Left ventricle myocardium inferior (tissue), 1 donor: ENCODE data around the gene C10orf67. TPM values are rescaled to one million over a fixed set of nuclear protein-coding genes. Genes with fewer than 3 reads are reported as not detected.

Experiments used
- DNase-seq: peaks from one replicate; pipeline ENCODE4 v3.0.0-alpha.2; 2020
- H3K27ac ChIP-seq: fragments of 200-600 bp; replicated peaks from 2 replicates; pipeline ENCODE4 v1.8.0; 2021
- H3K27me3 ChIP-seq: fragments of 200-600 bp; 2 replicates; pipeline ENCODE4 v1.8.0; 2021; ENCODE audit warnings: low read depth
- H3K36me3 ChIP-seq: fragments of 200-600 bp; 2 replicates; pipeline ENCODE4 v1.8.0; 2021
- H3K4me1 ChIP-seq: fragments of 200-600 bp; 2 replicates; pipeline ENCODE4 v1.8.0; 2021
- H3K4me3 ChIP-seq: fragments of 200-600 bp; 2 replicates; pipeline ENCODE4 v1.8.0; 2021; ENCODE audit warnings: mild to moderate bottlenecking, moderate library complexity
- H3K9me3 ChIP-seq: fragments of 200-600 bp; replicated peaks from 2 replicates; pipeline ENCODE4 v1.8.0; 2021
- intact Hi-C: fragments of 100-400 bp; cut with micrococcal nuclease; formaldehyde crosslinking; loops from one replicate; pipeline ENCODE4 v1.11.0; 2022
- total RNA-seq: library from RNA; stranded (reverse); fragmentation: NEBNext Ultra II Directional; extraction: Animal tissue kit (Norgen Biotek cat#: 25700); gene quantifications from one replicate; pipeline ENCODE4 v1.2.1, GENCODE V29; 2021
- TF ChIP-seq, protein P1 (sequence below): fragments of 200-600 bp; IDR thresholded peaks from 2 replicates; pipeline ENCODE4 v1.8.0; 2021; ENCODE audit warnings: antibody characterized with exemption, mild to moderate bottlenecking, borderline replicate concordance
- donor health status: DM: no; HTN: yes; CAD: no; lungs with severe emphysema.

Gene C10orf67
- total RNA-seq, 1 donor from 2014 or later: 0.36 TPM

- Histone ChIP-seq H3K4me1 (peaks cover 25% of the 10 kb centered on the region), H3K9me3 (no peaks in the 10 kb centered on the region), H3K36me3 (no peaks in the 10 kb centered on the region), H3K4me3 (peak within 1 kb of the TSS; percentile 35), H3K27ac (no peak within 1 kb of the TSS), H3K27me3 (peaks cover 100% of the 10 kb centered on the region)
- intact Hi-C loops: no loop called here
- DNase-seq: no peak
- TF ChIP-seq, protein P1, sequence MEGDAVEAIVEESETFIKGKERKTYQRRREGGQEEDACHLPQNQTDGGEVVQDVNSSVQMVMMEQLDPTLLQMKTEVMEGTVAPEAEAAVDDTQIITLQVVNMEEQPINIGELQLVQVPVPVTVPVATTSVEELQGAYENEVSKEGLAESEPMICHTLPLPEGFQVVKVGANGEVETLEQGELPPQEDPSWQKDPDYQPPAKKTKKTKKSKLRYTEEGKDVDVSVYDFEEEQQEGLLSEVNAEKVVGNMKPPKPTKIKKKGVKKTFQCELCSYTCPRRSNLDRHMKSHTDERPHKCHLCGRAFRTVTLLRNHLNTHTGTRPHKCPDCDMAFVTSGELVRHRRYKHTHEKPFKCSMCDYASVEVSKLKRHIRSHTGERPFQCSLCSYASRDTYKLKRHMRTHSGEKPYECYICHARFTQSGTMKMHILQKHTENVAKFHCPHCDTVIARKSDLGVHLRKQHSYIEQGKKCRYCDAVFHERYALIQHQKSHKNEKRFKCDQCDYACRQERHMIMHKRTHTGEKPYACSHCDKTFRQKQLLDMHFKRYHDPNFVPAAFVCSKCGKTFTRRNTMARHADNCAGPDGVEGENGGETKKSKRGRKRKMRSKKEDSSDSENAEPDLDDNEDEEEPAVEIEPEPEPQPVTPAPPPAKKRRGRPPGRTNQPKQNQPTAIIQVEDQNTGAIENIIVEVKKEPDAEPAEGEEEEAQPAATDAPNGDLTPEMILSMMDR: no peak
Measured at GRCh38 chr10:23191764-23192711, 152.6 kb downstream of the C10orf67 start, which contains the start of gene PTF1A. Gene PTF1A (plus strand): TSS chr10:23192312. CDS start chr10:23192531, 219 bp downstream.

DNA sequence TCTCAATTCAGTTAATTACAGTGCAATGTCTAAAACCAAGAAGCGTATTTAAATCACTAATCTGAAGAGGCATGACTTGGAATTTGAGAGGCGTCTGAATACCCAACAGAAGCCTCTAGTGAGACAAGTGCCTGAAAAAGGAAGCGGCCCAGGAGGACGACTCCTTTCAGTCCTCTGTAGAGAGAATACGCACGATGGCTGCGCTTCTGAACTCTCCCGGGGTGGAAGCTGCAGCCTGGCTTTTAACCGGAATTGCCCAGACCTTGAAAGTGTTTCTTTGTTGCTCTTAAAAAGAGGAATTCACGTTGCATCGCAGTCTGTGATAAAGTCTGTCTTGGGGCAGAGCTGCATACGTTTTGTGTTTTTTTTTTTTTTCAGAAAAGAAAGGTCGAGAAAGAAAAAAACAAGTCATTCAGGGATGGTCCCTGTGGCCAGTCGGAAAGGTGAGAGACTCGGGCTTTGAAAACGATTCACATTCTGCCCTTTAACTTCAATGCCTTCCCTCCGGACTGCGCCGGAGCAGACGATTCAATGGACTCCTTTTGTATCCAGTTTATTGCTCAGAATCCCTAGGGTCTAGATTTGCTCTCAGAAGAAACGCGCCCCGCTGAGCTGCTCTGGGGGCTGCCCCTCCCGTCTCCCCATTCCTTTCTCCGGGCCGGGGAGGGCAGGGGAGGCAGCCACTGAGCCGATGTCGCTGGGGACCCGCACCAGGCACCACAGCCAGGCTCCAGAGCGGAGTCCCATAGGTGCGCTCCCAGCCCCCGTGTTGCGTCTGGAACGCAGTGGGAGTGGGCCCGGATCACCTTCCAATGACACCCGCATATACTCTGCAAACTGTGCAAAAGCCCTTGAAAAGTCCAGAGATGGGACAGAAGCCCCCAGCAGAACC, 153.5 kb downstream of the C10orf67 start:
- H3K36me3 ChIP-seq: no peaks in the 10 kb centered on the region

DNA sequence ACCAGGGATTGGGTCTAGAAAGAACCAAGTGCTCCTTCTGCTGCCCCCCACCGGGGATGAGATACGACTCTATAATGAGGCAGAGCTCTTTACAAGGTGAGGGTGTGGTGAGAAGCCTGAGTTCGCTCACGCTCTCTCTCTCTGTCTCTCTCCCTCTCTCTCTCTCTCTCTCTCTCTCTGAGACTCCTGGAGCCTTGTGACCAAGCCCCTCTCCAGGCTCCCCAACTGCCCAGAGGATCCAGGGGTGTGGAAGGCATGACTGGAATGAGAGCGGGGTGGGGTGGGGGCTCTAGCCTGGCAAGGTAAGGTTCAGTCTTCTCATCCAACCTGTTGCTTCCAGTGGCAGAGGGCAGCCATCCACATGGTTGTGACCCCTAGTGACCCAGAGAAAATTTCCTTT, 155.6 kb downstream of the C10orf67 start:
- peaks cover 14% of the 10 kb centered on the region for H3K4me1 ChIP-seq
- intact Hi-C loops: no loop called here
- no peak for DNase-seq
- H3K36me3 ChIP-seq: no peaks in the 10 kb centered on the region
- H3K9me3 ChIP-seq: no peaks in the 10 kb centered on the region
- H3K27ac ChIP-seq: no peak overlapping the region
- TF ChIP-seq, protein P1: no peak
- no peak overlapping the region for H3K4me3 ChIP-seq
- peaks cover 100% of the 10 kb centered on the region for H3K27me3 ChIP-seq

More for the DNA sequence above, 153.5 kb downstream of the C10orf67 start:
- TF ChIP-seq, protein P1: no peak
- intact Hi-C loops: no loop called here
- H3K27me3 ChIP-seq: peaks cover 100% of the 10 kb centered on the region
- DNase-seq: no peak
- no peak overlapping the region for H3K4me3 ChIP-seq
- no peaks in the 10 kb centered on the region for H3K9me3 ChIP-seq
- H3K4me1 ChIP-seq: peaks cover 25% of the 10 kb centered on the region
- H3K27ac ChIP-seq: no peak overlapping the region

DNA sequence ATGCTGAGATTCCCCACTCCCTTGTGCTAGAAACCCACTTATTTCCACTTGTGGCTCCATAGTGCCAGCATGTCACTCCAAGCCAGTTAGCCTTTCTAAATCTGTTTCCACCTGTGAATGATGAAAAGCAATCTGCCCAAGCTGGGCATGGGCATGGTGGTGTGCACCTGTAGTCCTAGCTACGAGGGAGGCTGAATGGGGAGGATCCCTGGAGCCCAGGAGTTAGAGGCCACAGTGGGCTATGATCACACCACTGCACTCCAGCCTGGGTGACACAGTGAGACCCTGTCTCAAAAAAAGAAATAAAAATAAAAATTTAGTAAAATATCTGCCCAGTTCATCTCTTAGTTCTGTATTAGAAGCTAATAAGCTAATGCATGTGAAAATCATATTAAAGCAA, 157.4 kb downstream of the C10orf67 start:
- Histone ChIP-seq H3K27me3 (peaks cover 96% of the 10 kb centered on the region), H3K9me3 (no peaks in the 10 kb centered on the region), H3K4me3 (no peak overlapping the region), H3K4me1 (peaks cover 9% of the 10 kb centered on the region), H3K27ac (no peak overlapping the region), H3K36me3 (no peaks in the 10 kb centered on the region)
- DNase-seq: no peak
- intact Hi-C loops: no loop called here
- TF ChIP-seq, protein P1: no peak

GRCh38 chr10:23186697-23187096, 157.9 kb downstream of the C10orf67 start:
- Histone ChIP-seq H3K27ac (no peak overlapping the region), H3K4me1 (peaks cover 5% of the 10 kb centered on the region), H3K36me3 (no peaks in the 10 kb centered on the region), H3K4me3 (no peak overlapping the region), H3K27me3 (peaks cover 94% of the 10 kb centered on the region), H3K9me3 (no peaks in the 10 kb centered on the region)
- TF ChIP-seq, protein P1: no peak
- intact Hi-C loops: no loop called here
- DNase-seq: no peak
